ENCODE data around the gene CIAO2A.

The CIAO2A gene

GRCh38 chr15:64067564-64068030 lies 26.0 kb downstream of the CIAO2A start:
- TF ChIP-seq GATA3 (IDR thresholded peaks at IDR 0.05; ENCODE audit: low read depth, low read length) (no peak), GATA2 (IDR thresholded peaks at IDR 0.05; ENCODE audit: low read depth, low read length) (no peak)

- TF ChIP-seq GATA2 (IDR thresholded peaks at IDR 0.05; ENCODE audit: low read depth, low read length) (no peak), GATA3 (IDR thresholded peaks at IDR 0.05; ENCODE audit: low read depth, low read length) (no peak)
Observed at GRCh38 chr15:64066451-64066850, 27.2 kb downstream of the CIAO2A start.

GRCh38 chr15:64060716-64061115 lies 32.9 kb downstream of the CIAO2A start:
- TF ChIP-seq GATA2 (IDR thresholded peaks at IDR 0.05; ENCODE audit: low read depth, low read length) (no peak), GATA3 (IDR thresholded peaks at IDR 0.05; ENCODE audit: low read depth, low read length) (no peak)

GRCh38 chr15:64058279-64058678 lies 35.4 kb downstream of the CIAO2A start:
- TF ChIP-seq GATA2 (IDR thresholded peaks at IDR 0.05; ENCODE audit: low read depth, low read length) (no peak), GATA3 (IDR thresholded peaks at IDR 0.05; ENCODE audit: low read depth, low read length) (no peak)

GRCh38 chr15:64052925-64053491 lies 40.6 kb downstream of the CIAO2A start:
- TF ChIP-seq GATA3 (IDR thresholded peaks at IDR 0.05; ENCODE audit: low read depth, low read length) (no peak), GATA2 (IDR thresholded peaks at IDR 0.05; ENCODE audit: low read depth, low read length) (no peak)

- no peak for TF ChIP-seq GATA3 (IDR thresholded peaks at IDR 0.05; ENCODE audit: low read depth, low read length)
- TF ChIP-seq GATA2 (IDR thresholded peaks at IDR 0.05; ENCODE audit: low read depth, low read length): no peak
Observed at GRCh38 chr15:64051407-64052259, 42.0 kb downstream of the CIAO2A start.

GRCh38 chr15:64051093-64051402 lies 42.6 kb downstream of the CIAO2A start:
- TF ChIP-seq GATA2 (IDR thresholded peaks at IDR 0.05; ENCODE audit: low read depth, low read length) (no peak), GATA3 (IDR thresholded peaks at IDR 0.05; ENCODE audit: low read depth, low read length) (no peak)

- TF ChIP-seq GATA3 (IDR thresholded peaks at IDR 0.05; ENCODE audit: low read depth, low read length) (no peak), GATA2 (IDR thresholded peaks at IDR 0.05; ENCODE audit: low read depth, low read length) (no peak)
Observed at GRCh38 chr15:64050281-64051092, 43.2 kb downstream of the CIAO2A start.

GRCh38 chr15:64048781-64049460 lies 44.7 kb downstream of the CIAO2A start:
- TF ChIP-seq GATA2 (IDR thresholded peaks at IDR 0.05; ENCODE audit: low read depth, low read length) (no peak), GATA3 (IDR thresholded peaks at IDR 0.05; ENCODE audit: low read depth, low read length) (no peak)

GRCh38 chr15:64046421-64047153 lies 47.1 kb downstream of the CIAO2A start, which contains the start of gene DAPK2:
TSS of gene DAPK2 (minus strand) at chr15:64046485. CDS start at chr15:64040261, 6,224 bp downstream.
- peak; percentile 79 for TF ChIP-seq GATA2 (IDR thresholded peaks at IDR 0.05; ENCODE audit: low read depth, low read length)
- no peak for TF ChIP-seq GATA3 (IDR thresholded peaks at IDR 0.05; ENCODE audit: low read depth, low read length)

- TF ChIP-seq GATA3 (IDR thresholded peaks at IDR 0.05; ENCODE audit: low read depth, low read length) (no peak), GATA2 (IDR thresholded peaks at IDR 0.05; ENCODE audit: low read depth, low read length) (no peak)
Observed at GRCh38 chr15:64045774-64046420, 47.7 kb downstream of the CIAO2A start.

- no peak for TF ChIP-seq GATA3 (IDR thresholded peaks at IDR 0.05; ENCODE audit: low read depth, low read length)
- no peak for TF ChIP-seq GATA2 (IDR thresholded peaks at IDR 0.05; ENCODE audit: low read depth, low read length)
Observed at GRCh38 chr15:64045101-64045435, 48.6 kb downstream of the CIAO2A start.

All from SH-SY5Y (cell line).